ENCODE measurements around the gene USF1. TPM values are rescaled to one million over a fixed set of nuclear protein-coding genes. Genes with fewer than 3 reads are reported as not detected.
"Not testable (repeated sequence)": the region's sequence is repeated elsewhere in the genome, so short reads cannot be mapped to it uniquely, and the experiment has no call there.

USF1 gene
- total RNA-seq, 4 donors from 2014 or later = 44.8 to 87.5 (median 61.4) TPM

DNA sequence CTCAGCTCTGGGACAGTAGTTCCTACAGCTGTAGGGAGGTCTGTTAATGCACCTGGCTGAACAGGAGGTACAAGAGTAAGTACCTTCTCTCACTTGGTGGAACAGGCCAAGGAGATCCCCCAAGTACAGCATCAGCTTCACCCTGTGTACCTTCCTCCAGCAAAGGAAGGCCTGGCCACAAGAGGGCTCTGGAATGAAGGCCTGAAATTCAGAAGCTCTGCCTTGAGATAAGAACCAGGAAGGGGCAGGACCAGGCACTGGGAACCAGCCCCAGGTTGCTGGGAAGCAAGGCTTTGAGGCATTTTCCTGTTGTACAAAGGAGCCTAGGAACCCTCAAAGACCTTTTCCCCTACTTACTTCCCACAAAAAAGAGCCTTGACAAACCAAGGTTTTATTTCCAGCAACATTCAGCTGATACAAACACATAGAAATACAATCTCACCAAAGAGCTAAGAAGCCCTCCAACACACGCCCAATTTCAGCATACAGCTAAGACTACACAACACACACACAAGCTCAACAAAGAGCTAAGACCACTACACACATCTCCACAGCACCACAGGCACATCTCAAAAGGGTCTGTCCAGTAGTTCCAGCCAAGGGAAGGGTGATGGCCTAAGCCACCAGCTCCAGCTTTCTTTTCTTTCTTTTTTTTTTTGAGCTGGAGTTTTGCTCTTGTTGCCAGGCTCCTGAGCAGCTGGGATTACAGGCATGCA lies 48.3 kb downstream of the USF1 start:
- ATAC-seq (ENCODE audit: low FRiP score) (peak; percentile 87), DNase-seq (ENCODE audit: low spot score) (peak; percentile 46)
- TF ChIP-seq, protein P1, sequence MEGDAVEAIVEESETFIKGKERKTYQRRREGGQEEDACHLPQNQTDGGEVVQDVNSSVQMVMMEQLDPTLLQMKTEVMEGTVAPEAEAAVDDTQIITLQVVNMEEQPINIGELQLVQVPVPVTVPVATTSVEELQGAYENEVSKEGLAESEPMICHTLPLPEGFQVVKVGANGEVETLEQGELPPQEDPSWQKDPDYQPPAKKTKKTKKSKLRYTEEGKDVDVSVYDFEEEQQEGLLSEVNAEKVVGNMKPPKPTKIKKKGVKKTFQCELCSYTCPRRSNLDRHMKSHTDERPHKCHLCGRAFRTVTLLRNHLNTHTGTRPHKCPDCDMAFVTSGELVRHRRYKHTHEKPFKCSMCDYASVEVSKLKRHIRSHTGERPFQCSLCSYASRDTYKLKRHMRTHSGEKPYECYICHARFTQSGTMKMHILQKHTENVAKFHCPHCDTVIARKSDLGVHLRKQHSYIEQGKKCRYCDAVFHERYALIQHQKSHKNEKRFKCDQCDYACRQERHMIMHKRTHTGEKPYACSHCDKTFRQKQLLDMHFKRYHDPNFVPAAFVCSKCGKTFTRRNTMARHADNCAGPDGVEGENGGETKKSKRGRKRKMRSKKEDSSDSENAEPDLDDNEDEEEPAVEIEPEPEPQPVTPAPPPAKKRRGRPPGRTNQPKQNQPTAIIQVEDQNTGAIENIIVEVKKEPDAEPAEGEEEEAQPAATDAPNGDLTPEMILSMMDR (IDR thresholded peaks at IDR 0.05) = peak in 1 of 3 donors; percentile 49

DNA sequence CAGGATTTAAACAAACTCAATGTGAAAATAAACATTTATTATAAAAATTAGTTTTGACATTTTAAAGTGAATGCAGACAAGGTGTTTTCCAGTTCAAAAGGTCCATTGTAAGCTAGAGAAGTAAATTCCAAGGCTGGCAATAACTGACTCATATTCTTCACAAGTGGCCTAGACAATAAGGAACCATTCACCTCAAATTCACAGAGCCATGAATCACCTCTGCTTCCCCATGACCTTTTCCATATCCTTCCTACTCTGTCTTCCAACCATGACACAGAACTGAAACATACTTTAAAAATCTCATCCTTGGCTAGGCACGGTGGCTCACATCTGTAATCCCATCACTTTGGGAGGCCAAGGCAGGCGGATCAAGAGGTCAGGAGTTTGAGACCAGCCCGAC lies 49.6 kb downstream of the USF1 start:
- TF ChIP-seq, protein P1 (IDR thresholded peaks at IDR 0.05) = no peak
- DNase-seq (ENCODE audit: low spot score) (no peak), ATAC-seq (ENCODE audit: low FRiP score) (no peak)

DNA sequence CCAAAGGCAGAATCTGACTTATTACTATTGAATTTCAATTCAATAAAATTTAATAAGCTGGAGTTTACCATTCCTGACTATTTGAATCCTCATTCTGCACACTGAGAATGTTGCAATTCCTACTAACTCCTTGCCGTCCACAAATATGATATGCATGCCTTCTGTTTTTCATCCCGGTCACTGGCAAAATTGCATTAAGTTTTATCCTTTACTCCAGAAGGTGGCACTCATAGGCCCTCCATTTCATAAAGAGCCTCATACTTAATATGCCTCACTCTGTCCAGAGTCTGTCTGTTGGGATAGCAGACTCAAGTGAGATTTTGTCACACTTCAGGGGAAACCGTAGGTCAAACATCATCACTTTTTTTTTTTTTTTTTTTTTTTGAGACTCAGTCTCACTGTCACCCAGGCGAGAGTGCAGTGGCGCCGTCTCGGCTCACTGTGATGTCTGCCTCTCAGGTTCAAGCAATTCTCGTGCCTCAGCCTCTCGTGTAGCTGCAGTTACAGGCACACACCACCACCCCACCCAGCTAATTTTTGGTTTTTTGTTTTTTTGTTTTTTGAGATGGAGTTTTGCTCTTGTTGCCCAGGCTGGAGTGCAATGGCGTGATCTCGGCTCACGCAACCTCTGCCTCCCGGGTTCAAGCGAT lies 52.1 kb downstream of the USF1 start:
- DNase-seq (ENCODE audit: low spot score) (no peak), ATAC-seq (ENCODE audit: low FRiP score) (peak; percentile 64)
- TF ChIP-seq, protein P1 (IDR thresholded peaks at IDR 0.05) = peak in 1 of 3 donors; percentile 41

DNA sequence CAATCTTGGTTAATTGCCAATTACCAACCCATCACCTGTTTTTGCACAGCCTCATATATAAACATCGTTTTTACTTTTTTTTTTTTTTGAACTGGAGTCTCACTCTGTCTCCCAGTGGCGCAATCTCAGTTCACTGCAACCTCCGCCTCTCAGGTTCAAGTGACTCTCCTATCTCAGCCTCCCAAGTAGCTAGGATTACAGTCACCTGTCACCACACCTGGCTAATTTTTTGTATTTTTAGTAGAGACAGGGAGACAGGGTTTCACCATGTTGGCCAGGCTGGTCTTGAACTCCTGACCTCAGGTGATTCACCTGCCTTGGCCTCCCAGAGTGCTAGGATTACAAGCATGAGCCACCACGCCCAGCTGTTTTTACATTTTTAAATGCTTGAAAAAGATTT lies 53.7 kb downstream of the USF1 start:
- DNase-seq (ENCODE audit: low spot score); ATAC-seq (ENCODE audit: low FRiP score): not testable (repeated sequence)

Small RNAs within 50 kb of the gene (small RNA-seq; reads per million reads assigned to genes)
- not detected for gene AL591806.2

Other genes with a start within 250 kb of the USF1 start
- 1 to 10 TPM in 3 of 4 donors, under 1 TPM in 1; 0.95 to 3.2 (median 1.4) TPM for gene LY9, start 249.8 kb downstream of the USF1 start, total RNA-seq
- gene CD244, start 183.1 kb downstream of the USF1 start, total RNA-seq = 10 to 100 TPM in 1 of 4 donors, 1 to 10 TPM in 1, under 1 TPM in 2; 0.84 to 10.3 (median 3.0) TPM
- gene ITLN1, start 160.8 kb downstream of the USF1 start, total RNA-seq = 1,000 to 10,000 TPM in 3 of 4 donors, 100 to 1,000 TPM in 1; 105 to 7,953 (median 2,405) TPM
- gene ITLN2, start 91.2 kb downstream of the USF1 start, total RNA-seq = 10 to 100 TPM in 2 of 4 donors, 1 to 10 TPM in 1, not detected in 1; 6.4 to 58.9 (median 30.3) TPM
- gene F11R, start 24.8 kb downstream of the USF1 start, total RNA-seq = 10 to 100 TPM; 31.7 to 52.8 (median 44.4) TPM
- gene TSTD1, start 7.0 kb downstream of the USF1 start, total RNA-seq = 10 to 100 TPM; 26.0 to 43.1 (median 30.5) TPM
- gene ARHGAP30, start 23.9 kb upstream of the USF1 start, total RNA-seq = 10 to 100 TPM in 3 of 4 donors, 1 to 10 TPM in 1; 9.8 to 32.3 (median 24.7) TPM
- under 1 TPM in 1 of 4 donors, not detected in 3; 0.72 TPM for gene NECTIN4, start 43.6 kb upstream of the USF1 start, total RNA-seq
- gene KLHDC9, start 52.4 kb upstream of the USF1 start, total RNA-seq = 1 to 10 TPM in 2 of 4 donors, under 1 TPM in 1, not detected in 1; 0.60 to 2.2 (median 1.5) TPM
- gene PFDN2, start 72.1 kb upstream of the USF1 start, total RNA-seq = 10 to 100 TPM; 30.6 to 90.1 (median 50.0) TPM
- gene NIT1, start 72.1 kb upstream of the USF1 start, total RNA-seq = 100 to 1,000 TPM in 1 of 4 donors, 10 to 100 TPM in 3; 28.1 to 122 (median 33.4) TPM
- gene DEDD, start 86.7 kb upstream of the USF1 start, total RNA-seq = 10 to 100 TPM; 32.0 to 54.8 (median 43.1) TPM
- 10 to 100 TPM; 73.6 to 96.7 (median 78.4) TPM for gene UFC1, start 108.0 kb upstream of the USF1 start, total RNA-seq
- gene USP21, start 113.5 kb upstream of the USF1 start, total RNA-seq = 10 to 100 TPM in 3 of 4 donors, 1 to 10 TPM in 1; 7.8 to 19.5 (median 12.7) TPM
- gene PPOX, start 120.4 kb upstream of the USF1 start, total RNA-seq = 10 to 100 TPM; 12.5 to 28.4 (median 13.8) TPM
- 10 to 100 TPM; 20.6 to 50.7 (median 37.1) TPM for gene B4GALT3, start 131.5 kb upstream of the USF1 start, total RNA-seq
- gene ADAMTS4, start 153.1 kb upstream of the USF1 start, total RNA-seq = 100 to 1,000 TPM in 2 of 4 donors, 10 to 100 TPM in 2; 38.5 to 238 (median 121) TPM
- gene NDUFS2, start 156.4 kb upstream of the USF1 start, total RNA-seq = 100 to 1,000 TPM in 3 of 4 donors, 10 to 100 TPM in 1; 89.4 to 136 (median 122) TPM
- gene FCER1G, start 169.3 kb upstream of the USF1 start, total RNA-seq = 100 to 1,000 TPM in 3 of 4 donors, 10 to 100 TPM in 1; 96.3 to 346 (median 179) TPM
- gene APOA2, start 177.7 kb upstream of the USF1 start, total RNA-seq = not detected
- gene TOMM40L, start 180.1 kb upstream of the USF1 start, total RNA-seq = 10 to 100 TPM in 3 of 4 donors, 1 to 10 TPM in 1; 9.6 to 15.4 (median 13.4) TPM
- not detected for gene NR1I3, start 192.2 kb upstream of the USF1 start, total RNA-seq
- under 1 TPM in 2 of 4 donors, not detected in 2; 0.56 to 0.63 TPM for gene PCP4L1, start 212.8 kb upstream of the USF1 start, total RNA-seq